DMS79 (cell line): ENCODE results near the gene ADTRP.

Source experiments
- DNase-seq: peaks from one replicate; lab custom pipeline; 2025; lab: John Stamatoyannopoulos, UW

Gene ADTRP

DNA sequence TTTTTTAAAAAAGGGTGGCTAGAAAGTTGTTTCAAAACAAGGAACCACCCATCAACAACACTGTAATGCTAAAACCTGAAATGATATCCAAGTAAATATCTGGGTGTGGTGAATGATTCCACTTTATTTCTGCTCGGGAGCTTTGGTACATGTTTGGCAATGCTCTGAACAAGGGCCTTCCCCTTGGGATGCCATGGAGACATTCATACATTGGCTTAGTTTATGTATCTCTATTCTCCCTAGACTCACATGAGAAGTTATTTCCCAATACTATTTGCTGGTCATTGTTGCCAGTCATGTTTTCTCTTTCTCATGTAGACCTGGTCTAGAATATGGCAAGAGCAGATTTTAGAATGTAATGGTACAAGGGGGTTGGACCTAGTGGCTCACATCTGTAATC lies 22.9 kb downstream of the ADTRP start:
- no peak for DNase-seq

- no peak for DNase-seq
Observed at GRCh38 chr6:11754625-11755271, 23.9 kb downstream of the ADTRP start.

DNA sequence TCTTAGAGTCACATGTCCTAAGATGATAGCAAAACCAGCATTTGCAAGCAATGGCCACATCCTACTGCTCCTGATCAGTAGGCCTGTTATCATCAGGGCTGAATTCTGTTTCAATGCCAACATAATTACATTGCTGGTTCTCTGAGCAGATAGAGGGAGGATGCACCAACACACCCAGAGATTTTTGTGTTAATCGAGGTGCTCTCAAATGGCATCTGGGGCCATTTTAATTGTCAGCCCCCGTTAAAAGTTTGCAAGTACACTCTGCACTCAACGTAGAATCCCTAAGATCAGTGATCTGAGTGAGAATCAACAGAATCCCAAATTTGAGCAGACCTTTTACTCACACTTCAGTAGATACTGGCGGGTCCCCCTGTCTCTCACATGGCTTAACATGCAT lies 24.8 kb downstream of the ADTRP start:
- DNase-seq: no peak

GRCh38 chr6:11752360-11752759 lies 26.2 kb downstream of the ADTRP start:
- DNase-seq: no peak

DNA sequence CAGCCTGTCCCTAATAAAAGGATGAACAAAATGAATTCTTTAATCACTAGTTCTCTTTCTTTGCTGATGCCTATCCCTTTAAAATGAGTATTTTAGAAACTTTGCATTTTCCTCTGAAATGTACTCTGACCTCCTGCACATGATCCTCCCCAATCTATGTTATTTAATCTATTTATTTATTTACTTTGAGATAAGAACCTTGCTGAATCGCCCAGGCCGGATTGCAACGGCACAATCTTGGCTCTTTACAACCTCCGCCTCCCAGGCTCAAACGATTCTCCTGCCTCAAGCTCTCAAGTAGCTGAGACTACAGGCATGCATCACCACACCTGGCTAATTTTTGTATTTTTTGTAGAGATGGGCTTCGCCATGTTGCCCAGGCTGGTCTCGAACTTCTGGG lies 27.9 kb downstream of the ADTRP start:
- DNase-seq: no peak

DNA sequence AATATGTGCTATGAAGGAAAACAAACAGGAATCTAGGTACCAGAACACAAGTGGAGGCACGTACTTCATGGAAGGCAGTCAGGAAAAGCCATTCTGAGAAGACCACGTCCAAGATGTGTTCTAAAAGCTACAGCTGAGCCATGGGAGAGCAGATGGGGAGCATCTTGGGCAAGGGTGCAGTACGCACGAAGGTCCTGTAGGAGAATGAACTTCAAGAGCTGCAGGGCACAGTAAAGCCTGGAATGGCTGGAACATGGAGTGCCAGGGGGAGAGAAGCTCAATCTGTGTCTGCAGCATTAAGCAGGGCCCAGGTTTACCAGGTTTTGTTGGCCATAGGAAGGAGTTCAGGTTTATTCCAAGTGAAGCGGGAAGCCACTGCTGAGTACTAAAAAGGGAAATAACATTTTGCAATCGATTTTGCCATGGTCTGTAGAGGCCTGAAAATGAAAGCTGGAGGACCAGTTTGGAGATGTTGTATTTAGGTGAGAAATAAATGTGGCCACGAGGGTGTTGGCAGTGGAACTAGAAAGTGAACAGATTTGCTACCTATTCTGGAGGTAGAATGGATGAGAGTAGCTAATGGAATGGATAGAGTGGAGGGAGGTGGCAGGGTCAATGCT lies 29.9 kb downstream of the ADTRP start:
- no peak for DNase-seq

DNA sequence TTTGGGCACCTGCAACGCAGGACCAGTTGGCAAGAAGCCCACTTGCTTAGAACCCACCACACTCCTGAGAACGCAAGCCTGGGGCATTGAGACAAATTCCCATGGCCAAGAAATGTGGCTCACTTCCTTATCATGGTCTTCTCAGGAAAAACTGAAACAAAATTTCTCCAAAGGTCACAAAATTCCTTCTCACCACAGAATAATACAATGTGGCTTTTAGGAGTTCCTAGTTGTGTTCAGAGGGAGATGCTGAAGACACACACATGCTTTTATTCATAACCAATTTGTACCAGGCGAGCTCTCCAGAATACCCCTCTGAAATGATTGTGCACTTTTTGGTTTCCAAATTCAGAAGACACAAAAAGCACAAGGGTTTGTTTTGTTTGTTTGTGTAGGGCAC lies 31.6 kb downstream of the ADTRP start:
- no peak for DNase-seq

- DNase-seq: no peak
Observed at GRCh38 chr6:11744753-11745152, 33.9 kb downstream of the ADTRP start.

DNA sequence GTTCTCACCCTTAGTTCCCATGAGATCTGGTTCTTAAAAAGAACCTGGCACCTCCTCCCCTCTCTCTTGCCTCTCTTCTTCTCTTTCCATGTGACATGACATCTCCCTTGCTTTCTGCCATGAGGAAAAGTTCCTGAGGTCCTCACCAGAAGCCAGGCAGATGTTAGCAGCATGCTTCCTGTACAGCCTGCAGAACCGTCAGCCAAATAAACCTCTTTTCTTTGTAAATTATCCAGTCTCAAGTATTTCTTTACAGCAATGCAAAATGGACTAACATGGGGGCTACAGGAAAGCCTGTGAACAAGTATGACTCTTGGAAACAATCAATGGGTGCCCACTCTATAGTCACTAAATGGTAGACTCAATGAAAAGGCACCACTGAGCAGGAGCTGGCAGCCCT lies 34.5 kb downstream of the ADTRP start:
- DNase-seq: no peak

GRCh38 chr6:11740875-11741274 lies 37.7 kb downstream of the ADTRP start:
- no peak for DNase-seq

DNA sequence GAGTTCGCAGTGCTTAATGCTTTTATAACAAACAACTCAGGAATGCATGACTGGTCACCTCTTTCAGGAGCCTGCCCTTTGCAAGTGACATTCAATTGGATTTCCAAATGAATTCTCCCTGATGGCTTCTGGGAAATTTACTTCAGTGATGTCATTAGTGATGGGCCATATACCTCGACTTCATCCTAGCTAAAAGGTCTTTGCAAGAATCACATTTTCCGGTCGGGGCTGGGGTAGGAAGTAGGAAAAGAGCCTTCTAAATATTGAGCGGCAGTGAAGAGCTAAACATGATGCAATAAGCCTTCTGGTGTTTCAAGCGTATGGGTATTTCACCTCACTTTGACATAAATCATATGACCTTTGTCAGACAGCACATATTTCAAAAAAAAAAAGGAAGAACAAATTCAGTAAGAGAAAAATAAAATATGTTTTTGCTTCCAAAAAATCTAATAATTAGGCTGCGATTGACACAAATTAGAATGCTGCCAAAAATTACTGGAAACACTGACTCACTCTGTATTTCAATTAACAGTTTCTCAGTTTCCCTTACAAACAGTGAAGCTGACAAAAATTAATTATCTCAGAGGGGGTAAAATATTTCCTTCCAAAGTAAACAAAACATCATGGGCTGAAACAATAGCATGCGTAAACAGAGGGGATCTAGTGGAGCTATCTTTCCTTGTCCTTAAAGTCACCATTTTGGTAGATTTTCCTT lies 39.8 kb downstream of the ADTRP start:
- no peak for DNase-seq

DNA sequence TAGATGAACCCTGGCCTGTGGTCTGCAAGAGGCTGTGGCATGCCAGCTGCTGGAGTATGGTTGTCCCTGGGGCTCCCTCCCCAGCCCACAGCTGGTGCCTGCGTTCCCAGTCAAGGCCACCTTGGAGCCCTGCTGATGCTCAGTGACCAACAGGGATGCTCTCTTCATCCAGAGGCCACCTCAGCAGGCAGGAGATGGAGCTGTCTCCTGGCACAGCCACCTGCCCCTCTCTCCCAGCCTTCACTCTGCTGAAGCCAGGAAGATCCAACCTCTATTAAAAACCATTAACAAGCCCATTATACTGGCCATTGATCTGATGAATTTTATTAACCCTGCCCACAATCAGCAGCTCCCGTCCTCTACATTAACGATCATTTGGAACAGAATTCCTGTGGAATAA lies 40.4 kb downstream of the ADTRP start:
- DNase-seq: no peak

GRCh38 chr6:11736601-11737000 lies 42.0 kb downstream of the ADTRP start:
- no peak for DNase-seq

- DNase-seq: no peak
Observed at GRCh38 chr6:11734861-11735613, 43.6 kb downstream of the ADTRP start.

- DNase-seq: no peak
Observed at GRCh38 chr6:11732036-11732631, 46.5 kb downstream of the ADTRP start.

GRCh38 chr6:11731423-11731822 lies 47.2 kb downstream of the ADTRP start:
- DNase-seq: no peak

GRCh38 chr6:11730641-11731040 lies 48.0 kb downstream of the ADTRP start:
- no peak for DNase-seq

- DNase-seq: no peak
Observed at GRCh38 chr6:11729076-11729475, 49.5 kb downstream of the ADTRP start.

DNA sequence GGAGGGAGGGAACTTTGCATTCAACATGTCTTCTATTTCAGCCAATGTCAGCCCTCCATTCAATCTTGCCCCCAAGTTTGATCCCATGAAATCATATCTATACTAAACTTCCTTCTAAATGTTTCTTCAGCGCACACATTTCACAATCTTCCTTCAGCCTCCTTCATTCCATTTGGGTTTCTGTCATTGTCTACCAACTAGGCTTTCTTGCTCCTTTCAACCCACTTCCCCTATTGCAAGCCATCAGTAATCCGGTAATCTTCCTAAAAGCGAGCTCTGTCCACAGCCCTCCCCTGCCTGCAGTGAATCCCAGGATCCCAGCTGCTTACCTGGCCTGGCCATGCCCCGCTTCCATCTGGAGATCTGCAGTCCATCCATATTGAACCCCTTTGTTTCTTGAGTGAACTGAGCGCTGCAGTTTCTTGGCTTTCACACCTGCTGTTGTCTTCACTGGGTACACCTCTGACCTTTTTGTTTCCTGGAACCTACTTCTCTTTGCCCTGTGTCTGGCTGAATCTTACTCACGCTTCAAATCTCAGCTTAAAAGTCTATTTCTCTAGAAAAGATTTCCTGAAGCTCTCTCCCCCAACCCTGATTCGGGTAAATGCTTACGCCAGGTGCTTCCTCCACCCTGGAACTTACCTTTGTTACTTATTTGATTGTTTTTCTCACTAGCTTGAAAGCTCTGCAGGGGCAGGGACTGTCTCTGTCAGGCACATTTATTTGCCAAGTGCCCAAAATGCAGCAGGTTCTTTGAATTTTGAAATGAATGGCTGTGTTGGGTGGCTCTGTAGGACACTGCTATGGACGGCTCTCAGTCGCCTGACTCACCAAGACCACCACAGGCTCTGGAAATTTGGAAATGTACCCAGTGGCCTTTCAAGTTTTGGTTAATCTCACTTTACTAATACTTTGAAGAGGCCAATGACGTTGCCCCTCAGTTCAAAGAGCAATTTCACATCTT lies 50.3 kb downstream of the ADTRP start:
- no peak for DNase-seq

GRCh38 chr6:11727346-11727997 lies 51.1 kb downstream of the ADTRP start:
- DNase-seq: no peak

GRCh38 chr6:11724286-11724685 lies 54.3 kb downstream of the ADTRP start:
- no peak for DNase-seq
